Glutamatergic neuron (in vitro differentiated cells): ENCODE results near the gene LGMN. TPM values are rescaled to one million over a fixed set of nuclear protein-coding genes. Genes with fewer than 3 reads are reported as not detected.

ENCODE experiments used
- DNase-seq: peaks from one replicate; pipeline ENCODE4 v3.0.0; 2022
- H3K27ac Mint-ChIP-seq: one replicate; pipeline ENCODE4 v1.8.0; 2020; ENCODE audit warnings: mild to moderate bottlenecking, mixed read lengths, inconsistent platforms; ENCODE audit not compliant: unreplicated experiment
- H3K27me3 Mint-ChIP-seq: one replicate; pipeline ENCODE4 v1.8.0; 2020; ENCODE audit warnings: mild to moderate bottlenecking, moderate library complexity, mixed read lengths, inconsistent platforms; ENCODE audit not compliant: unreplicated experiment
- H3K36me3 Mint-ChIP-seq: one replicate; pipeline ENCODE4 v1.8.0; 2020; ENCODE audit warnings: mild to moderate bottlenecking, mixed read lengths, inconsistent platforms; ENCODE audit not compliant: unreplicated experiment
- H3K4me1 Mint-ChIP-seq: one replicate; pipeline ENCODE4 v1.8.0; 2020; ENCODE audit warnings: mild to moderate bottlenecking, low read depth, mixed read lengths, inconsistent platforms; ENCODE audit not compliant: unreplicated experiment
- H3K4me3 Mint-ChIP-seq: one replicate; pipeline ENCODE4 v1.8.0; 2020; ENCODE audit warnings: mild to moderate bottlenecking, mixed read lengths, inconsistent platforms; ENCODE audit not compliant: unreplicated experiment
- H3K9me3 Mint-ChIP-seq: one replicate; pipeline ENCODE4 v1.8.0; 2020; ENCODE audit warnings: mild to moderate bottlenecking, moderate library complexity, mixed read lengths, inconsistent platforms; ENCODE audit not compliant: unreplicated experiment
- total RNA-seq: library from RNA; stranded (reverse); fragmentation: NEBNext Ultra II Directional; extraction: Animal tissue kit (Norgen Biotek cat#: 25700); gene quantifications from one replicate; pipeline ENCODE4 v1.2.1, GENCODE V29; 2021; ENCODE audit not compliant: unreplicated experiment
- TF ChIP-seq, protein P1 (sequence below): fragments of 200-600 bp; sonication (generic); IDR thresholded peaks from one replicate; pipeline ENCODE4 v1.5.0; 2021; ENCODE audit not compliant: partially characterized antibody, unreplicated experiment

Gene LGMN
- total RNA-seq, 1 donor from 2014 or later, result 36.9 TPM

DNA sequence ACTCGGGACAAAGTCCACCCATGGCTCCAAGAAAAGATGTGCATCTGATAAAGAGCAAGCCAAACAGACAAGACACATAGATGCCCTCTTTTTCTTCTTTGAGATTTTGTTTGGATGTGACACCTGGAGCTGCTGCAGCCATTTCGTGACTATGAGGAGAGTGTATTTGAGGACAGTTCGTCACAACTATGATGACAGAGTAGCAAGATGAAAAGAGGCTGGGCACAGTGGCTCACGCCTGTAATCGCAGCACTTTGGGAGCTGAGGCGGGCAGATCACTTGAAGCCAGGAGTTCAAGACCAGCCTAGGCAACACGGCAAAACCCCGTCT is 21.5 kb downstream of the LGMN start:
- peaks cover 7% of the 10 kb centered on the region for H3K27me3 Mint-ChIP-seq

DNA sequence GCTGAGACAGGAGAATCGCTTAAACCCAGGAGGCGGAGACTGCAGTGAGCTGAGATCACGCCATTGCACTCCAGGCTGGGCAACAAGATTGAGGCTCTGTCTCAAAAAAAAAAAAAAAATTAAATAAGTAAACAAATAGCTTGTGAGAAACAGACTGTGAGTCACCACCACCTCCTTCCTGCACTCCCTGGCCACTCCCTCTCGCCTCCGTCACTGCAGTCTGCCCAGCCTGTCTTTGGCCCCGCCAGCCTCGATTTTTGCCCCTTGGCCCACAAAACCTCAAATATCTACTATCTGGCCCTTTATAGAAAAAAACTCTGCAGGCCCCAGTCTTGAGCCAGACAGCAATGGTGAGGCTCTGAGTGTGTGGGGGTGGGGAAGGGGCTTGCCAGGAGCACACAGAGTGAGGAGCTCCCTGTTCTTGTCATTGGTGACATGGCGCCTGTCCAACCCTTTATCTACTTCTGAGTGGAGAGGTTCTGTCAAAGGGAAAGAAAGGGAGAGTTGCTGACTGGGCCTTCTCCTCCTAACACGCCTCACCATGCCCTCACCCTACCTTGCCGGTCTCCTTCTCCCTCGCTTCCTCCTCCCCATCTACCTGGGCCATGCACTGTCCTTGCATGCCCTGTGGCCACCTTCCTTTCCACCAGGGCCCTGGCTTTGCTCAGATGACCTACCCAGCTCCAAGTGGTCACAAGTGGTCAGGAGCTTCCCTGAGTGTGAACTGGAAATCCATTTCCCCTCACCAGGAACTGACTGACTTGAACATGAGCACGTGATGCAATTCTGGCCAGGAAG is 22.1 kb downstream of the LGMN start:
- TF ChIP-seq, protein P1, sequence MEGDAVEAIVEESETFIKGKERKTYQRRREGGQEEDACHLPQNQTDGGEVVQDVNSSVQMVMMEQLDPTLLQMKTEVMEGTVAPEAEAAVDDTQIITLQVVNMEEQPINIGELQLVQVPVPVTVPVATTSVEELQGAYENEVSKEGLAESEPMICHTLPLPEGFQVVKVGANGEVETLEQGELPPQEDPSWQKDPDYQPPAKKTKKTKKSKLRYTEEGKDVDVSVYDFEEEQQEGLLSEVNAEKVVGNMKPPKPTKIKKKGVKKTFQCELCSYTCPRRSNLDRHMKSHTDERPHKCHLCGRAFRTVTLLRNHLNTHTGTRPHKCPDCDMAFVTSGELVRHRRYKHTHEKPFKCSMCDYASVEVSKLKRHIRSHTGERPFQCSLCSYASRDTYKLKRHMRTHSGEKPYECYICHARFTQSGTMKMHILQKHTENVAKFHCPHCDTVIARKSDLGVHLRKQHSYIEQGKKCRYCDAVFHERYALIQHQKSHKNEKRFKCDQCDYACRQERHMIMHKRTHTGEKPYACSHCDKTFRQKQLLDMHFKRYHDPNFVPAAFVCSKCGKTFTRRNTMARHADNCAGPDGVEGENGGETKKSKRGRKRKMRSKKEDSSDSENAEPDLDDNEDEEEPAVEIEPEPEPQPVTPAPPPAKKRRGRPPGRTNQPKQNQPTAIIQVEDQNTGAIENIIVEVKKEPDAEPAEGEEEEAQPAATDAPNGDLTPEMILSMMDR, result no peak
- DNase-seq, result no peak
- Mint-ChIP-seq H3K4me1 (no peaks in the 10 kb centered on the region), H3K27ac (no peak overlapping the region), H3K27me3 (peaks cover 5% of the 10 kb centered on the region), H3K4me3 (no peak overlapping the region), H3K9me3 (no peaks in the 10 kb centered on the region), H3K36me3 (peaks cover 6% of the 10 kb centered on the region)

More for the DNA sequence above, 21.5 kb downstream of the LGMN start:
- Mint-ChIP-seq H3K36me3 (peaks cover 12% of the 10 kb centered on the region), H3K4me1 (no peaks in the 10 kb centered on the region), H3K4me3 (no peak overlapping the region), H3K9me3 (no peaks in the 10 kb centered on the region), H3K27ac (no peak overlapping the region)
- no peak for DNase-seq
- TF ChIP-seq, protein P1, result no peak

DNA sequence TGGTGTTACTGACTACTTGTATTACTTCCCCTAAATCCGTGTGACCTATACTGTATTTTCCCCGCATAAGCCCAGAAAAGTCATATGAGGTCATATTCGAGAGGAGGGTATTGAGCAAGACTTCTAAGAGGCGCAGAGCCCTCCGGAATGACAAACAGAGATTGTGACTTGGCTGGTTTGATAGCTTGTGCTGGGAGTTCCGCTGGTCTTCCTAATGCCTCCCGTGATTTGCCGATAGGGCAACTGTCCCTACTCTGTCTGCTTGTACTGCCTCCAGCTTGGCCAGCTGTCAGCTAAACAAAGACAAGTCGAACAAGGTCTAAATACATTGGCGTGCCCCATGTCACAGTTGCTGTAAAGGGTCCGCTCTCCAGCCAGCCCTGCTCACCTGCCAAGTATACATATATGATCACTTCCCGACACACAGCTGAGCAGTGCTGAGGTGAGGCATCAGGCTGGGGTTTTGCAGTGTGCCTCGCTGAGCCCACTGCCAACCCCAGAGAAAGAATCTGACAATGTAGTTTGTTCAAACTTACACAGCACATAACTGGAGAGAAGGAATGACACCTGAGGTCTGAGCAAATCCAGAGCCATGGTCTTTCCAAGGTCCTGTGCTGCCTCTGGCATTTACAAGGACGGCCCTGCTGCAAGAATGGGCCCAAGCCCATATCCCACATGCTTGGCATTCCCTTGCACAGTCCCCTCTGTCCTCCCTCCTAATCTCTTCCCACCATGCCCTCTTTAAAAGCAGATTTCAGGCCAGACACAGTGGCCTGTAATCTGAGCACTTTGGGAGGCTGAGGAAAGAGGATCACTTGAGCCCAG is 23.7 kb downstream of the LGMN start:
- H3K36me3 Mint-ChIP-seq, result peaks cover 5% of the 10 kb centered on the region
- no peaks in the 10 kb centered on the region for H3K4me1 Mint-ChIP-seq
- no peak overlapping the region for H3K4me3 Mint-ChIP-seq
- no peaks in the 10 kb centered on the region for H3K9me3 Mint-ChIP-seq
- TF ChIP-seq, protein P1, result no peak
- H3K27ac Mint-ChIP-seq, result no peak overlapping the region
- no peak for DNase-seq
- H3K27me3 Mint-ChIP-seq, result peaks cover 5% of the 10 kb centered on the region

DNA sequence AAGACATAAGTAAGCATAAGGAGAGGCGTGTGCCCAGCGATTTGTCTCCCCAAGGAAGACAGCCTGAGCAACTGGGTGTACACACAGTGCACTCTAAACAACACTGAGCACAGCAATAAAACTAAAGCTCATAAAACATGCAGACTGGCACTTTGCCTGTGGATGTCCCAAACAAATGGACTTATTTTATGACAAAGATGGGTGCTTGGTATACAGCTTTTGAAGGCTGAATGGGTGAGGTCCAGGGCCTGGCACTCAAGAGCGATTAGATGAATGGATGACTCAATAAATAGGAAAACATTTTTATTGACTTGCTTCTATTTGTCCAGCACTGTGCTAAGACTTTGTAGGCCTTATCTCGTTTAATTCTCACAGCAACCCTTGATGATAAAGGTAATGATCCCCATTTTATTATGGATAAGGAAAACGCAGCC is 28.5 kb downstream of the LGMN start:
- peaks cover 3% of the 10 kb centered on the region for H3K9me3 Mint-ChIP-seq
- no peak overlapping the region for H3K4me3 Mint-ChIP-seq
- no peaks in the 10 kb centered on the region for H3K36me3 Mint-ChIP-seq
- no peak overlapping the region for H3K27ac Mint-ChIP-seq
- TF ChIP-seq, protein P1, result no peak
- peaks cover 8% of the 10 kb centered on the region for H3K4me1 Mint-ChIP-seq
- no peak for DNase-seq
- H3K27me3 Mint-ChIP-seq, result no peaks in the 10 kb centered on the region

DNA sequence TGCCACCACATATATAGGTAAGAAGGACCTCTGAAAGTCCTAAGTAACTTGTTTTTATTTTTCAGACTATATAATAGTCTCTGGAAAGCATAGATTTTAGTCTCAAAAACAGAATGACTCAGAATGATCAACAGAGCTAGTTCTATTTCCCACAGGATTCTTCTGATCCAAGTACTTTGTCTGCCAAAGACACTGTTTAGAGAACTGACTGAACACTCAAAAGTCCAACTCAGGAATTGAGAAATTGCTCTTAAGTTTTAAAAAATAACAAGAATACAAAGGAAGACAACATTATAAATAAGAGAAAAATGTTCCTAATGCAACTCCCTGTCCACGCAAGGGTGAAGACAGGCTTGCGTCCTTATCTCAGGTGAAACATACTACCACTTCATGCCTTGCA is 29.0 kb downstream of the LGMN start:
- TF ChIP-seq, protein P1, result no peak
- no peak overlapping the region for H3K27ac Mint-ChIP-seq

More for the DNA sequence above, 29.0 kb downstream of the LGMN start:
- DNase-seq, result no peak
- peaks cover 3% of the 10 kb centered on the region for H3K9me3 Mint-ChIP-seq
- no peak overlapping the region for H3K4me3 Mint-ChIP-seq
- peaks cover 8% of the 10 kb centered on the region for H3K4me1 Mint-ChIP-seq
- H3K36me3 Mint-ChIP-seq, result no peaks in the 10 kb centered on the region
- no peaks in the 10 kb centered on the region for H3K27me3 Mint-ChIP-seq
